Measurements from ENCODE around the gene DCUN1D1. TPM values are rescaled to one million over a fixed set of nuclear protein-coding genes. Genes with fewer than 3 reads are reported as not detected.

DCUN1D1 gene
- 10 to 100 TPM; 12.7 to 51.9 (median 36.0) TPM for total RNA-seq
- polyA plus RNA-seq, result 10 to 100 TPM in 1 of 3 donors, 1 to 10 TPM in 2; 5.5 to 37.7 (median 7.9) TPM
- long read RNA-seq, donor 1, full-length matches to known transcripts, result 7 of 7 reads
- long read RNA-seq, donor 1, partial matches to known transcripts, result 0 of 7 reads
- long read RNA-seq, donor 1, other reads (novel, unspliced or antisense), result 0 of 7 reads
- long read RNA-seq, donor 2, full-length matches to known transcripts, result 8 of 8 reads
- long read RNA-seq, donor 2, partial matches to known transcripts, result 0 of 8 reads
- long read RNA-seq, donor 2, other reads (novel, unspliced or antisense), result 0 of 8 reads
- long read RNA-seq, donor 3, full-length matches to known transcripts, result 9 of 9 reads
- long read RNA-seq, donor 3, partial matches to known transcripts, result 0 of 9 reads
- long read RNA-seq, donor 3, other reads (novel, unspliced or antisense), result 0 of 9 reads
- long read RNA-seq, donor 4, full-length matches to known transcripts, result 12 of 21 reads
- long read RNA-seq, donor 4, partial matches to known transcripts, result 1 of 21 reads
- long read RNA-seq, donor 4, other reads (novel, unspliced or antisense), result 8 of 21 reads
- long read RNA-seq, donor 5, full-length matches to known transcripts, result 8 of 13 reads
- long read RNA-seq, donor 5, partial matches to known transcripts, result 3 of 13 reads
- long read RNA-seq, donor 5, other reads (novel, unspliced or antisense), result 2 of 13 reads
- long read RNA-seq, donor 6, full-length matches to known transcripts, result 3 of 14 reads
- long read RNA-seq, donor 6, partial matches to known transcripts, result 3 of 14 reads
- long read RNA-seq, donor 6, other reads (novel, unspliced or antisense), result 8 of 14 reads
- long read RNA-seq, donor 7, full-length matches to known transcripts, result 1 of 1 reads
- long read RNA-seq, donor 7, partial matches to known transcripts, result 0 of 1 reads
- long read RNA-seq, donor 7, other reads (novel, unspliced or antisense), result 0 of 1 reads
- long read RNA-seq, donor 8, full-length matches to known transcripts, result 4 of 4 reads
- long read RNA-seq, donor 8, partial matches to known transcripts, result 0 of 4 reads
- long read RNA-seq, donor 8, other reads (novel, unspliced or antisense), result 0 of 4 reads
- long read RNA-seq, donor 9, full-length matches to known transcripts, result 5 of 5 reads
- long read RNA-seq, donor 9, partial matches to known transcripts, result 0 of 5 reads
- long read RNA-seq, donor 9, other reads (novel, unspliced or antisense), result 0 of 5 reads
- long read RNA-seq, donor 10, full-length matches to known transcripts, result 2 of 2 reads
- long read RNA-seq, donor 10, partial matches to known transcripts, result 0 of 2 reads
- long read RNA-seq, donor 10, other reads (novel, unspliced or antisense), result 0 of 2 reads

DNA sequence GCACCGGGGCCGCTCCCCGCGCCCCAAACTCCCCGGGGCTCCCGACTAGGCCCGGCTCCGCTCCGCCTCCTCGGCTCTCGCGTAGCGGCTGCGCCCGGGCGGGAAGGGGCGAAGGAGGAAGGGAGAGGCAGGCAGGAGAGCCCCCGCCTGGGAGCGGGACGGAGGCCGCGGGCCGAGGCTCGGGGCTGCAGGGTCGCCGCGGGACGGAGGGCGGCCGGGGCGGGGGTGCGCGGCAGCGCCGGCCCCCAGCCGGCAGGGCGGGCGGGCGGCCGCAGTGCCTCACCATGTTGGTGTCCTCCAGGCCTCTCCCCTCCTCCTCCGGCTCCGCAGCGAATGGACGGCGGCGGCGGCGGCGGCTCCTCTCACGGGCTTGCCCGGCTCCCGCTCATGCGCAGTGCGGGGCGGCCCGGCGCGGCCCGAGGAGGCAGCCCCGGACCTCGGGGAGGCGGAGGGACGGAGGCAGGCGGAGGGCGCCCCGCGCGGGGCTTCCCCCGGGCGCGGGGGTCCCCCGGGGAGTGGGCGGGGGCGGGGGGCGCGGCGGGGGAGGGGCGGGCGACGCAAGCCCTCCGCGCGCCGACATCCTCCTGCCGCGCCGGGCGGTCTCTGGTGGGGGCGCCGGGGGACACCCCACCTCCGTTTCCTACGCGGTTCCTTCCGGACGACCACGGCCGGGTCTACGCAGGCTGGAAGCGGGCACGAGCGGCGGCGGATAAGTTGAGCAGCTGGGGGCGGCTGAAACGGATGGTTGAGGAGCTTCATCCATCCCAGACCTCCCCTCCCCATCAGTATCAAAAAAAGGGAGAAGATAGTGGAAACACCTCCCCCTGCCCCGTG, at the start of gene DCUN1D1:
TSS of gene DCUN1D1 (minus strand) at position 335 of the 834 bp plus-strand sequence. CDS start at position 286, 49 bp downstream.
- Histone ChIP-seq H3K36me3 (replicated peaks in 1 of 2) (no peaks in the 10 kb centered on the region), H3K27ac (peak within 1 kb of the TSS in 3 of 5 donors; percentile 76 to 97 (median 76)), H3K27me3 (no peaks in the 10 kb centered on the region), H3K4me1 (replicated peaks in 1 of 2) (peaks cover 13 to 26% of the 10 kb centered on the region in 2 donors), H3K9me3 (replicated peaks in 1 of 3) (no peaks in the 10 kb centered on the region), H3K4me3 (peak within 1 kb of the TSS in 3 of 4 donors; percentile 54 to 98 (median 75))
- TF ChIP-seq, protein P1, sequence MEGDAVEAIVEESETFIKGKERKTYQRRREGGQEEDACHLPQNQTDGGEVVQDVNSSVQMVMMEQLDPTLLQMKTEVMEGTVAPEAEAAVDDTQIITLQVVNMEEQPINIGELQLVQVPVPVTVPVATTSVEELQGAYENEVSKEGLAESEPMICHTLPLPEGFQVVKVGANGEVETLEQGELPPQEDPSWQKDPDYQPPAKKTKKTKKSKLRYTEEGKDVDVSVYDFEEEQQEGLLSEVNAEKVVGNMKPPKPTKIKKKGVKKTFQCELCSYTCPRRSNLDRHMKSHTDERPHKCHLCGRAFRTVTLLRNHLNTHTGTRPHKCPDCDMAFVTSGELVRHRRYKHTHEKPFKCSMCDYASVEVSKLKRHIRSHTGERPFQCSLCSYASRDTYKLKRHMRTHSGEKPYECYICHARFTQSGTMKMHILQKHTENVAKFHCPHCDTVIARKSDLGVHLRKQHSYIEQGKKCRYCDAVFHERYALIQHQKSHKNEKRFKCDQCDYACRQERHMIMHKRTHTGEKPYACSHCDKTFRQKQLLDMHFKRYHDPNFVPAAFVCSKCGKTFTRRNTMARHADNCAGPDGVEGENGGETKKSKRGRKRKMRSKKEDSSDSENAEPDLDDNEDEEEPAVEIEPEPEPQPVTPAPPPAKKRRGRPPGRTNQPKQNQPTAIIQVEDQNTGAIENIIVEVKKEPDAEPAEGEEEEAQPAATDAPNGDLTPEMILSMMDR (IDR thresholded peaks at IDR 0.05), result no peak
- peak; percentile 80 to 85 for TF ChIP-seq POLR2A (IDR thresholded peaks at IDR 0.05)
- 0 to 2% (median 0%) methylated on average over 10 to 104 of the region's 106 CpGs for WGBS, 4 donors
- peak; percentile 88 to 93 (median 92) for DNase-seq
- intact Hi-C loops (cut with DNase I), result no loop called here

DNA sequence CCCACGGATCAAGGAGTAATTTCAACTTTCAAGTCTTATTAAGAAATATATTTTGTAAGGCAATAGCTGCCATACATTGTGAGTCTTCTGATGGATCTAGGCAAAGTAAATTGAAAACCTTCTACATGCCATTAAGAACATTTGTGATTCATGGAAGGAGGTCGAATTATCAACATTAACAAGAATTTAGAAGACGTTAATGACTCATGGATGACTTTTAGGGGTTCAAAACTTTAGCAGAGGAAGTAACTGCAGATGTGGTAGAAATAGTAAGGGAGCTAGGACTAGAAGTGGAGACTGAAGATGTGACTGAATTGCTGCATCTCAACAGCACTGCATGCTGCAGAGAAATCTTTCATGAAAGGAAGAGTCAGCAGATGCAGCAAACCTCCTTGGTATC, 48.1 kb upstream of the DCUN1D1 start:
- Histone ChIP-seq H3K9me3 (replicated peaks in 1 of 3) (no peaks in the 10 kb centered on the region), H3K27me3 (no peaks in the 10 kb centered on the region), H3K4me3 (no peak overlapping the region), H3K27ac (no peak overlapping the region), H3K36me3 (replicated peaks in 1 of 2) (peaks cover 0 to 21% of the 10 kb centered on the region in 2 donors), H3K4me1 (replicated peaks in 1 of 2) (peaks cover 0 to 5% of the 10 kb centered on the region in 2 donors)
- WGBS, 4 donors, result 82 to 98% (median 97%) methylated on average over 3 of the region's 3 CpGs
- intact Hi-C loops (cut with DNase I), result no loop called here
- no peak for TF ChIP-seq POLR2A (IDR thresholded peaks at IDR 0.05)
- TF ChIP-seq, protein P1 (IDR thresholded peaks at IDR 0.05), result no peak
- no peak for DNase-seq

DNA sequence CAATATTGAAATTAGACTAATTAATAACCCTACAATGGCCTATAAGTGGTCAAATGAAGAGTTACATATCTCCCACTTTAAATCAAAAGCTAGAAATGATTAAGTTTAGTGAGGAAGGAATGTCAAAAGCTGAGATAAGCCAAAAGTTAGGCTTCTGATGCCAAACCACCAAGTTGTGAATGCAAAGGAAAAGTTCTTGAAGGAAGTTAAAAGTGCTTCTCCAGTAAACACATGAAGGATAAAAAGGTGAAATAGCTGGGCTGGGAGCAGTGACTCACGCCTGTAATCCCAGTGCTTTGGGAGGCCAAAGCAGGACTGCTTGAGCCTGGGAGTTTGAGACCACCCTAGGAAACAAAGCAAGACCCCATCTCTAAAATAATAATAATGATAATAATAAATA, 46.9 kb upstream of the DCUN1D1 start:
- 92 to 100% (median 97%) methylated on average over 1 of the region's 1 CpG for WGBS, 4 donors
- Histone ChIP-seq H3K4me1 (replicated peaks in 1 of 2) (no peaks in the 10 kb centered on the region), H3K4me3 (no peak overlapping the region), H3K36me3 (replicated peaks in 1 of 2) (peaks cover 0 to 22% of the 10 kb centered on the region in 2 donors), H3K27ac (no peak overlapping the region), H3K9me3 (replicated peaks in 1 of 3) (no peaks in the 10 kb centered on the region), H3K27me3 (no peaks in the 10 kb centered on the region)
- no peak for TF ChIP-seq POLR2A (IDR thresholded peaks at IDR 0.05)
- TF ChIP-seq, protein P1 (IDR thresholded peaks at IDR 0.05), result no peak
- no peak for DNase-seq
- intact Hi-C loops (cut with DNase I), result no loop called here
